ENCODE data around the gene BCL2L12.

The BCL2L12 gene

DNA sequence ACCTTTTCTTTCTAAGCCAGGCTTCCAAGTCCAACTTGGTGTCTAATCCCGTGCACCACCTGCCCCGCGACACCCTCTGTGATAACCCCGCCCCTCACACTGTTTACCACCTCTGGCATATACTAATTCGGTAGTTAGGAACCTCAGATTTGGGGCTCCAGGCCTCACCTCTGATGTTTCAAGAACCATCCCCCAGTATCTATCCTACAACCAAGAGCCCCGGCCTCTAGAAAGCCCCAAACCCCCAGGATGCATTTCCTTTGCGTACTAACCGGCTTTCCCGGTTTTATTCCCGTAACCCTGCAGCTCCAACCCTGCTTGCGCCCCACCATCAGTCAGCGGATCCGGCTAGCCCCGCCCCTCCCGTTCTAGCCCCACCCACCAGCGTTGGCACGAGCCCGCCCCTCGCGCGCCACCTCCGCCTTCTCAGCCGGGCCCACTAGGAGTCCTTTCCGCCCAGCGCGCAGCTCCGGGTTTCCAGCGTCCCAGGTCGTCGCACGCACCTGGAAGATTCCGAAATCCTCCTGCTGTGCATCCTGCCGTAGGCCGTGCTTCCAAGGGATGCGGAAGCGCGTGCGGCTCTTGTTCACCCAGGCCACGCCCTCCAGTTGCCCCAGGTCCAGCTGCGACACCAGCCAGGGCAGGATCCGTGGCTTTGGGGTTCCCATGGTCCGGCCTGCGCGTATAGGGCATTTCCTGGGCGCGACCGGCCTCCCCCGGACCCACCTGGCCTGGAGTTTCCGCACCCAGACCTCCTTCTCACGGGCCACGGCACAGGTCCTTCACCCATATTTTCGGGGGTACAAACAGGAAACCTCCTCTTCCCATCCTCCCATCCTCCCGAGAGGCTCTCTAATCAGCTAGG, 1.3 kb upstream of the BCL2L12 start:
- DNase-seq = peak; percentile 90

- DNase-seq = no peak
These were observed 740 bp upstream of the BCL2L12 start for GRCh38 chr19:49665036-49665350.

DNA sequence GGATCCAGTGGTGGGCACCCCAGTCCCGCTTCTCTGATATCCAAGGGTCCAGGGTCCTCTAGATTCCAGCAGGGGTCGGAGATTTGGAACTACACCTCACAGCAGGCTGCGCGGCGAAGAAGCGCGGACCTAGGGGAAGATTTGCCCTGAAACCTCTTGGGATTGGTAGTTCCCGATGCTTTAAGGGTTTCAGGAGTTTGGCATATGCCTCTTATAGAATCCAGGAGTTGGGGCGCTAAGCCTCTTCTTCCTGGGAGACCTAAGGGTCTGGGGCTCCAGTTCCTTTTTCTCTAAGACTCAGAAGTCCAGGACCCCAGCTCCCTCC, 349 bp downstream of the BCL2L12 start:
- no peak for DNase-seq

- DNase-seq = no peak
These were observed 1.7 kb downstream of the BCL2L12 start for GRCh38 chr19:49667473-49667872.

GRCh38 chr19:49669516-49669915, 3.8 kb downstream of the BCL2L12 start:
- DNase-seq = no peak

- DNase-seq = peak; percentile 77
These were observed 6.6 kb downstream of the BCL2L12 start for GRCh38 chr19:49672131-49672919.

GRCh38 chr19:49676136-49676783, 10.5 kb downstream of the BCL2L12 start:
- DNase-seq = peak; percentile 81

- peak; percentile 100 for DNase-seq
These were observed 11.1 kb downstream of the BCL2L12 start for GRCh38 chr19:49676784-49677230.

DNA sequence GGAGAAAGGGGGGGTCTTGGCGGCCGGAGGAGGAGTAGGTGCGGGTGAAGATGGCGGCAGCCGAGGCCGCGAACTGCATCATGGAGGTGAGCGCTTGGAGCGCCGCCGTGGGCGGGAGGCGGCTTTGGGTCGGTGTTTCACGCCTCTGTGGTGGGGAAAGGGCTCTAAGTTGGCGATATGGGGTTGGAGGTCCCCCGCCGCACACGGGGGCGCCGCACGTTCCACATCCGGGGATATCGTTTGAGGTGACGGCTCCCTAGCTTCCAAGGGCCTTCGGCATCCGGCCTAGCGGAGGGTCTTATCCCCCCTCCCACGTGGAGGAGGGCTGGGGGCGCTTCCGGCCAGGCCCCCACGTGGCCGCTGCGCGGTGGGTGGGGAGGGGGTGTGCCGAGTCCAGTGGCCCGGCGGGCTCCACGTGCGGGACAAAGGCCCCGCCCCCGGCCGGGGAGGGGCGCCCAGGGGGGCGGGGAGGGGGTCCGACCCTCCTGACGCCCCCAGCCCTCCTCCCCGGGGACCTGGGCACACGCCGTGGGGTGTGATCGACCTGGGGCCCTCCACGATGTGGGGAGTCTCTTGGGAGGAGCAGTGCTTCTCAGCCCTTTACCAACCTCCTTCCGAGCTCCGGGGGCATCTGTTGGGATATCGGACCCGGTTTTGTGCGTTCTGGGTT, 11.6 kb downstream of the BCL2L12 start, which contains the start of gene PRMT1:
PRMT1 (plus strand) TSS at position 41 of the 670 bp plus-strand sequence; CDS start at position 51, 10 bp downstream.
- DNase-seq = peak; percentile 50

DNA sequence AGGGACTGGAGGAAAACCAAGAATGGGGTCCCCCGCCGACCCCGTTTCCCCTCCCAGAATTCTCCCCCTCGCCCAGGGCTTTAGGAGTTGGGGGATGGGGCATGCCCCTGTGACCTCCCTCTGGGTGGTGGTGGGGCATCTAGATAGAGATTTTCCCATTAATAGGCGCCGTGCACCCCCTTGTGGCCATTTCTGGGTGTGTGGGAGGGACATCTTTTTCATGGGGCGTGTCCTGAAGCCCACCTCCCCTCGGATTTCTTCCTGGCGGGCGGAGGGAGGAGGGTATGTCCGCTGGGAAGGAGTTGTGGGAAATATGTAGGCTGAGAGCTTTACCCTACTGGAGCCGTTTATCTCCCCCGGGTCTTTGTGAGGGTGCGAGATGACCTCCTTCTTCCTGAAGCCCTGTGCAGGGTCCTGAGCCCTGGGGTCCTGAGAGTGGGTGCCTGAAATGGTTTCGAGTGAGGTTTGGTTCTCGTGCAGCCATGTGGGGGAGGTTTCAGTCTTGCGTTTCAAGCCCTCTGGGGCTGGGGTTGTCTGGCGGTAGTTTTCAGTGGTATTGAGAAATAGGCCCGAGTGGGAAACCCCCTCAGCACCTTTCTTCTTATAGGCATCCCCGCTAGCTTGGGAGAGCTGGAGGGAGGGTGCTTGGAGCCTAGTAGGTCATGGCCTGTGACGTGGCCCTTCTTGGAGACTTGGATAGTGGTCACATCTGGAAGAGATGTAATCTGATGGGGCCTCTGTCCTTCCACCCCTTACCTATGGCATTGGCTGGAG, 12.4 kb downstream of the BCL2L12 start:
- DNase-seq = peak; percentile 84

DNA sequence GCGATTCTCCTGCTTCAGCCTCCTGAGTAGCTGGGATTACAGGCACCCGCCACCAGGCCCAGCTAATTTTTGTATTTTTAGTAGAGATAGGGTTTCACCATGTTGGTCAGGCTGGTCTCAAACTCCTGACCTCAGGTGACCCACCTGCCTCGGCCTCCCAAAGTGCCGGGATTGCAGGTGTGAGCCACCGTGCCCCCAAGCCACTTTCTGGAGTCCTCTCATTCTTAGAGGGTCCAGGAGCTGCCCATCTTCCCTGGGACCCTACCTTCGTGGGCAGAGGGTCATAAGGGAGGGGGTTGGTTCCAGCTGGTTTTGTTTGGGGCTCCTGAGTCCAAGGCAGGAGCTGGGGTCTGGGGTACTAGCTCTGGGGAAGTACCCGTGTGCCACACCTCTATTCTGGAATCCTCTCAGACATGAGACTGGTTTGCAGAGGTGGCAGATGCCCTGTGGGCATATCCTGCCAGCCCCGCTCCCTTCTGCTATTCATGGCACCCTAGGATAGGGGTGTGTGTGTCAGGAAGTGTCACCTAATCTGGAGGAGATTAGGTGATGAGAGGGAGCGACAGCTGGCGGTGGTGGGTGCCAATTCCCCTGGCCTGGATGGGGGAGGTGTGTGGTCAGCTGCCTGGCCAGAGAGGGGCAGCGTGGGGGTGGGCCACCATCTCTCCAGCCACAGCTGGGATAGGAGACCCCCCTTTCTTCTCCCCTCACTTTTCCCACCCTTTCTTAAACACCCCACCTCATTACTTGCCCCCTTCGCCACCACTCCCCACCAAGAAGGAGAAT, 13.4 kb downstream of the BCL2L12 start:
- DNase-seq = no peak

DNA sequence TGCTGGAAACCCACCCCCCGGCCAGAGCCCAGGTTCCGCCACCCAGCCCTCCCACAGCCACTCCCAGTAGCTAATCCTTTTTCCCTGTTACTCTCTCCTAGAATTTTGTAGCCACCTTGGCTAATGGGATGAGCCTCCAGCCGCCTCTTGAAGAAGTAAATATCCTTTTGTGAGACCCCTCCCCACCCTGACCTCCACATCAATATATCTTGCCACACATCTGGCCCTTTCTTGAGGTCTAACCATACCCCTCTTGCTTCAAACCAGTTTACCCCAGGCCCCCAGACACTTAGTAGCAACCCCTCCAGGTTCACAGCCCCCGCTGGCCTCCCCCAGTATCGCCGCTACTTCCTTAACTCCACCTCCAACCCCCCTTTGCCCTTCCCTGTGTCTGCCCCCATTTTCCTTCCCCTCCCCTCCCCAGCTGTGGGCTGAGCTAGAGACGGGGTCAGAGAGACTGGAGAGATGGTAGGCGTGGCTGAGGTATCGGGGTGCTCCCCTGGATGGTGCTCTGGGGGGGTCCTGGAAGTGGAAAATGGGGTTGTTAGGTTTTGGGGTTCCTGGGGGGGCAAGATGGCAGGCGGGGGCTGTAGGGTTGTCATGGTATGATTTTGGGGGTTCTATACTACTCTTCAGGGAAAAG, 14.2 kb downstream of the BCL2L12 start:
- DNase-seq = no peak

DNA sequence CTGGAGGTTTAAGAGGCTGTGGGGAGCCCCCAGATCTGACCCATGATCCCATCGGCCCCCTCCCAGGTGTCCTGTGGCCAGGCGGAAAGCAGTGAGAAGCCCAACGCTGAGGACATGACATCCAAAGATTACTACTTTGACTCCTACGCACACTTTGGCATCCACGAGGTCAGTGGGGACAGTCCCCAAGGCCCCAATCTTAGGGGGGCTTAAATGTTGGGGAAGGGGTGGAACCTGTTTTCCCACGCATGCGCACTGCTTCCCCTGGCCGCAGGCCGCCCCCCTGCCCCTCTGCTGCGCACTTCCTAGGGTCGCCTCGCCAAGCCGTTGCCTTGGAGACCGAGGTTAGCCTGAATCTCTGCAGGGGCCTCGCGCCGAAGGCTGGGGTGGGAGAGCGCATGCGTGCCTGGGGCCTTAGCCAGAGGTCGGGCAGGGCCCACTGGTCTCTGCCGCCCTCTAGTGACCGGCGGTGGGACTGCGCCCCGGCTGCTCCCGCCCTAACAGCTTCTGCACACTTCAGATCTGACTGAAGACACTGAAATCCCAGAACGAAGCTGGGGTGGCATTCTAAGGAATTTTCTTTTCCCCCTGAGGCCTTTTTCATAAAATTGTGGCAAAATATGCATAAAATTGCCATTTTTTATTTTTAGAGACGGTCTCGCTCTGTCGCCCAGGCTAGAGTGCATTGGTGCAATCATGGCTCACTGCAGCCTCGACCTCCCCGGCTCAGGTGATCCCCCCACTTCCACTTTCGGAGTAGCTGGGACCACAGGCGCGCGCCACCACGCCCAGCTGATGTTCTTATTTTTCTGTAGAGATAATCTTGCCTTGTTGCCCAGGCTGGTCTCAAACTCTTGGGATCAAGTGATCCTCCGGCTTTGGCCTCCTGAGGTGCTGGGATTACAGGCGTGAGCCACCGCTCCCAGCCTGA, 15.0 kb downstream of the BCL2L12 start:
- DNase-seq = peak; percentile 95

GRCh38 chr19:49681830-49682229, 16.1 kb downstream of the BCL2L12 start:
- DNase-seq = no peak

GRCh38 chr19:49682274-49682673, 16.5 kb downstream of the BCL2L12 start:
- no peak for DNase-seq

DNA sequence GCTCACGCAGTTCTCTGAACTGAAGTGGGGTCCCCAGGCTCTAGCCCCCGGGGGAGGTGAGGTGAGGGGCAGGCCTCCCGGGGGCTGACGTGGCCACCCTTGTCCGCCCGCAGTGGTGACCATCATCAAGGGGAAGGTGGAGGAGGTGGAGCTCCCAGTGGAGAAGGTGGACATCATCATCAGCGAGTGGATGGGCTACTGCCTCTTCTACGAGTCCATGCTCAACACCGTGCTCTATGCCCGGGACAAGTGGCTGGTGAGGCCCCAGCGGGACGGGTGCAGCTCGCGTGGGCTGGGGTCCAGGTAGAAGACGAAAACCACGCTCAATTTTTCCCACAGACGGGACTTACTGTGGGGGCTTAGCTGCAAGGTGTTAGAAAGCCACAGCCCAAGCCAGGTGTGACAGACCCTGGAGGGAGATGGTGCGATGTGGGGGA, 18.1 kb downstream of the BCL2L12 start:
- no peak for DNase-seq

DNA sequence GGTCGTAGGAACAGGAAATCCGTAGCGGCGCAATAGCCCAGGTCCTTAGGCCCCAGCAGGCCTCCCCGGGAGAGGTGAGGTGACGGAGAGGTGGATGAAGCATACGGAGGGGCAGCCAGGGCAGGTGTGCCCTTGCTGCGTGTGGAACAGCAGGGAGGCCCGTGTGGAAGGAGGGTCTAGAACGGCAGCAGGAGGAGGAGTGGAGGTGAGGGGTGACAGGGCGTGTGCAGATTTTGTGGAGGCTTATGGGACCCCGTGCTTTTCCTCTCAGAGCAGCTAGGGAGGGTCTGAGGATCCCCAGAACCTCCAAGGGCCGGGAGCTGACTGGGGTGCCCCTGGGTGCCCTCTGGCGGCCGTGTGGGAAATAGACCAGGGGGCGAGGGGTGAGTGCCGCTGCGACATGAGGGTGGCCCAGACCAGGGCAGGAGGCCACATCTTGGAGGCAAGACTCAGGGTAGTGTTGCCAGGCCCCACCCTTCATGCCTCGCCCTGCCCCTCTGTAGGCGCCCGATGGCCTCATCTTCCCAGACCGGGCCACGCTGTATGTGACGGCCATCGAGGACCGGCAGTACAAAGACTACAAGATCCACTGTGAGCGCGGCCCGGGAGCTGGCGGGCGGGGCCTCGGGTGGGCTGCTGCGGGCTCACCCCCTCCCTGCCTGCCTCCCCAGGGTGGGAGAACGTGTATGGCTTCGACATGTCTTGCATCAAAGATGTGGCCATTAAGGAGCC, 18.7 kb downstream of the BCL2L12 start:
- no peak for DNase-seq

DNA sequence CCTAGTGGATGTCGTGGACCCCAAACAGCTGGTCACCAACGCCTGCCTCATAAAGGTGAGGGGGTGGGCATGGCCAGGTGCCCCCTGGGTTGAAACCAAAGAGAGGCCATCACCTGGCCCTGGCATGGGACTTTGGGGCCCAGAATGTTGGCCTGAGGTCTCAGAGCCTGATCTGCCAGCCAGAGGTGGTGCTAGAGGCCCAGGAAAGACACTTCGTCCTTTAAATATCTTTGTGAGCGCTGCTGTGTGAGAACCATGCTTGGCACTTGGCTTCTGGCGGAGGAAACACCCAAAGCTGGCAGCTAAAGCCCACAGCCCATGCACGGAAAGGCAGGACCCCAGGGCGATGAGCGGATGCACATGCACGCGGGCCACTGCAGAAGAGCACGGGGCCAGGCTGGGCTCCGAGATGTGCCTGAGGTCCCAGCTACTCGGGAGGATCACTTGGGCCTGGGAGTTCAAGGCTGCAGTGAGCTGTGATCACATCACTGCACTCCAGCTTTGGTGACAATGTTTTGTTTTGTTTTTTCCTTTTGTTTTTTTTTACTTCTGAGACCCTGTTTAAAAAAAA, 19.3 kb downstream of the BCL2L12 start:
- no peak for DNase-seq

Data from activated CD4-positive, alpha-beta T cell treated with anti-CD3 and anti-CD28 coated beads, Interleukin-2, amount 50 U/mL, for 16 hours (primary cell).